ENCODE data around the gene RCBTB2. TPM values are rescaled to one million over a fixed set of nuclear protein-coding genes. Genes with fewer than 3 reads are reported as not detected.

RCBTB2 gene
- total and polyA plus RNA-seq, 9 donors, result 8.2 to 22.6 (median 14.2) TPM

- peaks cover 1% of the 10 kb centered on the region for H3K4me1 ChIP-seq (ENCODE audit: insufficient read depth)
- H3K9me3 ChIP-seq, result no peaks in the 10 kb centered on the region
- no peaks in the 10 kb centered on the region for H3K36me3 ChIP-seq
- H3K4me3 ChIP-seq, result no peak overlapping the region
- H3K27me3 ChIP-seq, result no peaks in the 10 kb centered on the region
- H3K27ac ChIP-seq, result no peak overlapping the region
- DNase-seq, result no peak
- WGBS, 3 donors, result 81 to 85% (median 83%) methylated on average over 5 of the region's 5 CpGs
- TF ChIP-seq EP300 (IDR thresholded peaks at IDR 0.05) (no peak), POLR2A (IDR thresholded peaks at IDR 0.05) (no peak), CTCF (IDR thresholded peaks at IDR 0.05) (no peak)
- intact Hi-C loops (cut with DNase I), result loop anchor here in 2 of 4 donors (5.0 to 10.0 kb wide), 4 partner anchors 44 to 244 kb away; partner anchors contain the start of gene RCBTB2 (in 1 of the 2)
Observed at GRCh38 chr13:48576448-48577010, 43.6 kb upstream of the RCBTB2 start.

- Histone ChIP-seq H3K27ac (no peak overlapping the region), H3K36me3 (no peaks in the 10 kb centered on the region), H3K27me3 (no peaks in the 10 kb centered on the region), H3K4me3 (no peak overlapping the region), H3K9me3 (no peaks in the 10 kb centered on the region), H3K4me1 (ENCODE audit: insufficient read depth) (peaks cover 3% of the 10 kb centered on the region)
- 95% methylated on average over 5 of the region's 5 CpGs for WGBS, 3 donors
- no peak for DNase-seq
- intact Hi-C loops (cut with DNase I), result loop anchor here in 2 of 4 donors (5.0 to 10.0 kb wide), 4 partner anchors 43 to 243 kb away; partner anchors contain the start of gene RCBTB2 (in 1 of the 2)
- TF ChIP-seq CTCF (IDR thresholded peaks at IDR 0.05), result no peak
- no peak for TF ChIP-seq EP300 (IDR thresholded peaks at IDR 0.05)
- no peak for TF ChIP-seq POLR2A (IDR thresholded peaks at IDR 0.05)
Observed at GRCh38 chr13:48575031-48575430, 42.2 kb upstream of the RCBTB2 start.

- no peaks in the 10 kb centered on the region for H3K9me3 ChIP-seq
- no peak overlapping the region for H3K27ac ChIP-seq
- intact Hi-C loops (cut with DNase I), result loop anchor here in 2 of 4 donors (10.0 kb wide), 2 partner anchors 169 to 239 kb away; no protein-coding TSS in a partner anchor
- H3K36me3 ChIP-seq, result no peaks in the 10 kb centered on the region
- DNase-seq, result no peak
- H3K4me1 ChIP-seq (ENCODE audit: insufficient read depth), result peaks cover 7% of the 10 kb centered on the region
- no peak overlapping the region for H3K4me3 ChIP-seq
- 96 to 99% (median 98%) methylated on average over 5 of the region's 5 CpGs for WGBS, 3 donors
- TF ChIP-seq EP300 (IDR thresholded peaks at IDR 0.05) (no peak), POLR2A (IDR thresholded peaks at IDR 0.05) (no peak), CTCF (IDR thresholded peaks at IDR 0.05) (no peak)
- H3K27me3 ChIP-seq, result no peaks in the 10 kb centered on the region
Observed at GRCh38 chr13:48574041-48574796, 41.3 kb upstream of the RCBTB2 start.

GRCh38 chr13:48573213-48574007, 40.5 kb upstream of the RCBTB2 start:
- Histone ChIP-seq H3K4me1 (ENCODE audit: insufficient read depth) (peaks cover 7% of the 10 kb centered on the region), H3K9me3 (no peaks in the 10 kb centered on the region), H3K4me3 (no peak overlapping the region), H3K27ac (peak overlapping the region in 1 of 2 donors; percentile 76), H3K27me3 (no peaks in the 10 kb centered on the region), H3K36me3 (no peaks in the 10 kb centered on the region)
- no peak for DNase-seq
- WGBS, 3 donors, result 75 to 80% (median 79%) methylated on average over 7 of the region's 7 CpGs
- no peak for TF ChIP-seq CTCF (IDR thresholded peaks at IDR 0.05)
- TF ChIP-seq POLR2A (IDR thresholded peaks at IDR 0.05), result no peak
- TF ChIP-seq EP300 (IDR thresholded peaks at IDR 0.05), result no peak
- intact Hi-C loops (cut with DNase I), result loop anchor here in 2 of 4 donors (10.0 kb wide), 2 partner anchors 169 to 239 kb away; no protein-coding TSS in a partner anchor

Data from ovary (tissue), 9 donors.